SK-N-SH (cell line): ENCODE data around the gene ANKRD13B. TPM values are rescaled to one million over a fixed set of nuclear protein-coding genes. Genes with fewer than 3 reads are reported as not detected.

Experiments used
- CHD2 ChIP-seq: fragments of 150-350 bp; IDR thresholded peaks from 2 replicates; pipeline ENCODE4 v1.6.1; 2018; ENCODE audit warnings: low read length; ENCODE audit not compliant: partially characterized antibody
- CTCF ChIP-seq: fragments of 200-600 bp; sonication (generic); IDR thresholded peaks from 2 replicates; pipeline ENCODE4 v1.6.1; 2017; ENCODE audit warnings: antibody characterized with exemption, mild to moderate bottlenecking, moderate library complexity
- FOSL2 ChIP-seq: IDR thresholded peaks from 2 replicates; pipeline ENCODE4 v1.4.0; 2012; ENCODE audit warnings: low read depth, mild to moderate bottlenecking, moderate library complexity, borderline replicate concordance
- FOXJ3 ChIP-seq: sonication (generic); formaldehyde crosslinking; IDR thresholded peaks from 2 replicates; pipeline ENCODE4 v1.5.1; 2020; ENCODE audit warnings: mild to moderate bottlenecking, missing genetic modification reagents
- FOXM1 ChIP-seq: IDR thresholded peaks from 2 replicates; pipeline ENCODE4 v1.4.0; 2012; ENCODE audit warnings: low read depth, mild to moderate bottlenecking
- GATA2 ChIP-seq: sonication (generic); formaldehyde crosslinking; IDR thresholded peaks from 2 replicates; pipeline ENCODE4 v1.5.0; 2020; ENCODE audit warnings: mild to moderate bottlenecking, missing genetic modification reagents
- IRF3 ChIP-seq: fragments of 150-350 bp; IDR thresholded peaks from 2 replicates; pipeline ENCODE4 v1.6.1; 2016; ENCODE audit warnings: mild to moderate bottlenecking, low read depth, low read length
- MAX ChIP-seq: IDR thresholded peaks from 2 replicates; pipeline ENCODE4 v1.4.0; 2012; ENCODE audit warnings: low read depth
- POLR2AphosphoS5 ChIP-seq: IDR thresholded peaks from 2 replicates; pipeline ENCODE4 v1.6.1; 2012; ENCODE audit warnings: low read depth, low read length
- RAD21 ChIP-seq: IDR thresholded peaks from 2 replicates; pipeline ENCODE4 v1.6.1; 2012; ENCODE audit warnings: mild to moderate bottlenecking, low read length
- RCOR1 ChIP-seq: fragments of 150-350 bp; IDR thresholded peaks from 2 replicates; pipeline ENCODE4 v1.6.1; 2017; ENCODE audit warnings: antibody characterized with exemption, low read length
- SMC3 ChIP-seq: IDR thresholded peaks from 2 replicates; pipeline ENCODE4 v1.6.1; 2012; ENCODE audit warnings: low read depth, low read length, improper control_type of control experiment
- TAF1 ChIP-seq: IDR thresholded peaks from 2 replicates; pipeline ENCODE4 v1.6.1; 2012; ENCODE audit warnings: low read depth, mild to moderate bottlenecking, low read length, moderate library complexity, borderline replicate concordance
- TEAD4 ChIP-seq: IDR thresholded peaks from 2 replicates; pipeline ENCODE4 v1.4.0; 2012; ENCODE audit warnings: mild to moderate bottlenecking, borderline replicate concordance; ENCODE audit not compliant: insufficient read depth
- USF1 ChIP-seq: IDR thresholded peaks from 2 replicates; pipeline ENCODE4 v1.4.0; 2012; ENCODE audit warnings: low read depth, borderline replicate concordance
- YY1 ChIP-seq: IDR thresholded peaks from 2 replicates; pipeline ENCODE4 v1.4.0; 2012; ENCODE audit warnings: low read depth, mild to moderate bottlenecking
- ZBTB33 ChIP-seq: IDR thresholded peaks from 2 replicates; pipeline ENCODE4 v1.4.0; 2012; ENCODE audit warnings: low read depth, borderline replicate concordance
- polyA plus RNA-seq, 3 experiments: library from polyadenylated mRNA; depleted of rRNA; stranded (reverse); fragments of >200 nt; gene quantifications; 2 replicates each; pipeline ENCODE4 v1.2.3, GENCODE V29; 2012

The ANKRD13B gene
- polyA plus RNA-seq, 1 of the 3 experiments (the other 2 are of a cell fraction) = 16.1 TPM

- no peak for TF ChIP-seq ZBTB33
- TF ChIP-seq CHD2 = no peak
- no peak for TF ChIP-seq POLR2AphosphoS5
- no peak for TF ChIP-seq GATA2 (CRISPR knock-in tag)
- TF ChIP-seq SMC3 = peak; percentile 43
- TF ChIP-seq RCOR1 = no peak
- peak; percentile 66 for TF ChIP-seq CTCF
- peak; percentile 63; the same call in 1 of the 2 replicates for TF ChIP-seq USF1
- TF ChIP-seq TEAD4 = no peak
- TF ChIP-seq FOXM1 = no peak
- peak; percentile 83 for TF ChIP-seq MAX
- TF ChIP-seq FOSL2 = no peak
- no peak for TF ChIP-seq TAF1
- TF ChIP-seq IRF3 = no peak
- no peak for TF ChIP-seq FOXJ3 (CRISPR knock-in tag)
- TF ChIP-seq YY1 = no peak
- peak; percentile 64 for TF ChIP-seq RAD21
Measured at GRCh38 chr17:29572691-29573557, 20.0 kb upstream of the ANKRD13B start (continued).
